SH-SY5Y (cell line): ENCODE data around the gene CDPF1.

Experiments used
- GATA2 ChIP-seq: IDR thresholded peaks from 2 replicates; pipeline ENCODE4 v1.6.1; 2011; ENCODE audit warnings: mild to moderate bottlenecking, low read depth, low read length
- GATA3 ChIP-seq: IDR thresholded peaks from 2 replicates; pipeline ENCODE4 v1.6.1; 2011; ENCODE audit warnings: low read depth, mild to moderate bottlenecking, low read length, moderate library complexity

CDPF1 gene

GRCh38 chr22:46201059-46201757 lies 48.9 kb downstream of the CDPF1 start:
- no peak for TF ChIP-seq GATA2
- TF ChIP-seq GATA3: no peak

- TF ChIP-seq GATA2 (no peak), GATA3 (no peak)
Measured at GRCh38 chr22:46198274-46198673, 51.8 kb downstream of the CDPF1 start.

- TF ChIP-seq GATA2 (no peak), GATA3 (no peak)
Measured at GRCh38 chr22:46196278-46196677, 53.8 kb downstream of the CDPF1 start.

- TF ChIP-seq GATA2: no peak
- no peak for TF ChIP-seq GATA3
Measured at GRCh38 chr22:46195487-46196165, 54.5 kb downstream of the CDPF1 start.
